HepG2 (cell line): ENCODE data around the gene RASSF7. TPM values are rescaled to one million over a fixed set of nuclear protein-coding genes. Genes with fewer than 3 reads are reported as not detected.

Experiments
- HMGA1 ChIP-seq: sonication (generic); formaldehyde crosslinking; conservative IDR thresholded peaks from 2 replicates; pipeline ENCODE4 v1.4.0; 2020; ENCODE audit warnings: missing genetic modification reagents
- HNRNPUL1 ChIP-seq: fragments of 200-400 bp; formaldehyde crosslinking; IDR thresholded peaks from 2 replicates; pipeline ENCODE4 v1.6.1; 2017; ENCODE audit warnings: low read depth, mild to moderate bottlenecking, low read length, moderate library complexity
- HOXA7 ChIP-seq: sonication (generic); formaldehyde crosslinking; IDR thresholded peaks from 2 replicates; pipeline ENCODE4 v1.8.1; 2022; ENCODE audit warnings: mild to moderate bottlenecking, missing genetic modification reagents, moderate library complexity
- IRF1 ChIP-seq: sonication (generic); formaldehyde crosslinking; IDR thresholded peaks from 2 replicates; pipeline ENCODE4 v1.4.0; 2020; ENCODE audit warnings: low read depth, mild to moderate bottlenecking, missing genetic modification reagents
- IRX3 ChIP-seq: sonication (generic); formaldehyde crosslinking; IDR thresholded peaks from 2 replicates; pipeline ENCODE4 v1.8.1; 2023; ENCODE audit warnings: mild to moderate bottlenecking, low read depth, missing genetic modification reagents, borderline replicate concordance
- KAT2B ChIP-seq: fragments of 150-350 bp; IDR thresholded peaks from 2 replicates; pipeline ENCODE4 v1.6.1; 2014; ENCODE audit warnings: low read depth, low read length, borderline replicate concordance
- MAF1 ChIP-seq: sonication (generic); formaldehyde crosslinking; IDR thresholded peaks from 2 replicates; pipeline ENCODE4 v1.5.0; 2020; ENCODE audit warnings: missing genetic modification reagents, borderline replicate concordance
- MAFK ChIP-seq, 2 experiments: IDR thresholded peaks in 1 of 2; conservative IDR thresholded peaks in 1 of 2; 2 replicates each; pipeline ENCODE4 v1.6.1; 2011; ENCODE audit warnings: improper control_type of control experiment in 2 of 2, low read length in 2 of 2
- MED8 ChIP-seq: sonication (generic); formaldehyde crosslinking; IDR thresholded peaks from 2 replicates; pipeline ENCODE4 v1.8.1; 2023; ENCODE audit warnings: mild to moderate bottlenecking, missing genetic modification reagents; ENCODE audit not compliant: insufficient replicate concordance
- MEIS2 ChIP-seq: sonication (generic); formaldehyde crosslinking; IDR thresholded peaks from 2 replicates; pipeline ENCODE4 v1.9.0; 2021; ENCODE audit warnings: mild to moderate bottlenecking, missing genetic modification reagents
- NFATC3 ChIP-seq: sonication (generic); formaldehyde crosslinking; IDR thresholded peaks from 2 replicates; pipeline ENCODE4 v1.5.1; 2020; ENCODE audit warnings: mild to moderate bottlenecking, missing genetic modification reagents
- NFIC ChIP-seq: IDR thresholded peaks from 2 replicates; pipeline ENCODE4 v1.6.1; 2012; ENCODE audit warnings: mild to moderate bottlenecking, low read length, inconsistent platforms
- NRL ChIP-seq: sonication (generic); formaldehyde crosslinking; IDR thresholded peaks from 2 replicates; pipeline ENCODE4 v1.5.0; 2020; ENCODE audit warnings: missing genetic modification reagents, mild to moderate bottlenecking, moderate library complexity, borderline replicate concordance
- RBFOX2 ChIP-seq: fragments of 200-400 bp; formaldehyde crosslinking; IDR thresholded peaks from 2 replicates; pipeline ENCODE4 v1.6.1; 2017; ENCODE audit warnings: low read depth, mild to moderate bottlenecking, low read length
- TAF1 ChIP-seq: sonication (generic); formaldehyde crosslinking; IDR thresholded peaks from 2 replicates; pipeline ENCODE4 v1.4.0; 2020; ENCODE audit warnings: missing genetic modification reagents
- XBP1 ChIP-seq: sonication (generic); formaldehyde crosslinking; IDR thresholded peaks from 2 replicates; pipeline ENCODE4 v1.5.0; 2020; ENCODE audit warnings: missing genetic modification reagents
- ZBTB21 ChIP-seq: sonication (generic); formaldehyde crosslinking; IDR thresholded peaks from 2 replicates; pipeline ENCODE4 v1.4.0; 2020; ENCODE audit warnings: missing genetic modification reagents
- ZBTB8A ChIP-seq: sonication (generic); formaldehyde crosslinking; IDR thresholded peaks from 2 replicates; pipeline ENCODE4 v1.4.0; 2020; ENCODE audit warnings: mild to moderate bottlenecking, low read depth, missing genetic modification reagents, borderline replicate concordance
- ZHX2 ChIP-seq, 2 experiments: sonication (generic) in 1 of 2; formaldehyde crosslinking in 1 of 2; IDR thresholded peaks; 2 replicates each; pipeline versions ENCODE4 v1.6.1 to v1.9.0; 2014 to 2022; ENCODE audit warnings: antibody characterized with exemption in 1 of 2, borderline replicate concordance in 1 of 2, inconsistent platforms in 1 of 2, low read depth in 1 of 2, missing genetic modification reagents in 1 of 2
- ZNF224 ChIP-seq: sonication (generic); formaldehyde crosslinking; IDR thresholded peaks from 2 replicates; pipeline ENCODE4 v1.5.0; 2020; ENCODE audit warnings: mild to moderate bottlenecking, missing genetic modification reagents
- ZNF317 ChIP-seq: sonication (generic); formaldehyde crosslinking; IDR thresholded peaks from 2 replicates; pipeline ENCODE4 v1.5.0; 2020; ENCODE audit warnings: mild to moderate bottlenecking, missing genetic modification reagents
- ZNF563 ChIP-seq: sonication (generic); formaldehyde crosslinking; IDR thresholded peaks from 2 replicates; pipeline ENCODE4 v1.8.0; 2022; ENCODE audit warnings: mild to moderate bottlenecking, moderate library complexity, missing genetic modification reagents
- ZNF7 ChIP-seq: IDR thresholded peaks from 2 replicates; pipeline ENCODE4 v1.6.1; 2016; ENCODE audit warnings: missing biosample characterization, missing genetic modification reagents
- ZNF891 ChIP-seq: sonication (generic); formaldehyde crosslinking; IDR thresholded peaks from 2 replicates; pipeline ENCODE4 v1.5.0; 2020; ENCODE audit warnings: mild to moderate bottlenecking, missing genetic modification reagents
- polyA plus RNA-seq, 8 experiments: library from polyadenylated mRNA; depleted of rRNA in 3 of 8; stranded (reverse) in 7 of 8; unstranded in 1 of 8; fragments of >200 nt; fragmentation: Illumina TruSeq in 4 of 8; extraction: Trizol in 4 of 8; gene quantifications; 2 replicates each; pipeline versions ENCODE4 v1.2.1 to v1.2.3, GENCODE V29; 2011 to 2016; ENCODE audit warnings: low read depth in 4 of 8, missing spikeins in 1 of 8, mixed read lengths in 1 of 8; ENCODE audit not compliant: insufficient read depth in 1 of 8
- total RNA-seq, 5 experiments: library from RNA; depleted of rRNA; stranded (reverse); fragments of >200 nt; fragmentation: Illumina TruSeq; extraction: Trizol; gene quantifications; 2 replicates each; pipeline ENCODE4 v1.2.3, GENCODE V29; 2016; ENCODE audit warnings: low read depth in 1 of 5

The RASSF7 gene
- total and polyA plus RNA-seq, 2 of the 13 experiments (the other 11 are each of a cell fraction or from before 2014, with no cell fraction given): 20.2 to 28.6 TPM

GRCh38 chr11:568306-569157 is 7.8 kb downstream of the RASSF7 start (continued):
- TF ChIP-seq ZBTB8A (CRISPR knock-in tag) (no peak), ZNF563 (CRISPR knock-in tag) (no peak), HNRNPUL1 (no peak), KAT2B (no peak), ZBTB21 (CRISPR knock-in tag) (no peak), MEIS2 (CRISPR knock-in tag) (no peak; the same call in 1 of the 2 replicates), ZNF891 (CRISPR knock-in tag) (no peak), IRF1 (CRISPR knock-in tag) (no peak), RBFOX2 (peak; percentile 76), IRX3 (CRISPR knock-in tag) (no peak), ZNF7 (CRISPR knock-in tag) (no peak), HMGA1 (CRISPR knock-in tag) (no peak), MAF1 (CRISPR knock-in tag) (no peak), HOXA7 (CRISPR knock-in tag) (no peak), MAFK (conservative IDR thresholded peaks at IDR 0.05 in 1 of 2, IDR thresholded peaks at IDR 0.05 in 1 of 2; ENCODE audit: low read length in 2 of 2) (no peak), ZNF224 (CRISPR knock-in tag) (no peak), NFATC3 (CRISPR knock-in tag) (no peak), MED8 (CRISPR knock-in tag) (no peak), TAF1 (CRISPR knock-in tag) (no peak; the same call in 1 of the 2 replicates), ZHX2 (IDR thresholded peaks at IDR 0.05; ENCODE audit: low read depth) (no peak), ZHX2 (CRISPR knock-in tag; IDR thresholded peaks at IDR 0.05; ENCODE audit: borderline replicate concordance) (no peak), ZNF317 (CRISPR knock-in tag) (no peak), NFIC (no peak), NRL (CRISPR knock-in tag) (no peak), XBP1 (CRISPR knock-in tag) (no peak)
